Subcutaneous adipose tissue (tissue), 4 donors: ENCODE measurements around the gene PRR20G. TPM values are rescaled to one million over a fixed set of nuclear protein-coding genes. Genes with fewer than 3 reads are reported as not detected.

ENCODE experiments used
- CTCF ChIP-seq: fragments of 450-650 bp; IDR thresholded peaks from one replicate; pipeline ENCODE4 v1.5.1; 2016; ENCODE audit warnings: low read depth, mild to moderate bottlenecking, control low read depth, antibody characterized with exemption, moderate library complexity
- total RNA-seq, 4 donors: library from RNA; depleted of rRNA; stranded (reverse); fragments of >200 nt; gene quantifications; one replicate each; pipeline ENCODE4 v1.1.0, GENCODE V29; 2016

Gene PRR20G
- total RNA-seq, 4 donors from 2014 or later: not detected

- TF ChIP-seq CTCF: no peak
Observed at GRCh38 chr3:127273206-127273605, 14.6 kb downstream of the PRR20G start.

GRCh38 chr3:127266186-127266585 lies 21.7 kb downstream of the PRR20G start:
- no peak for TF ChIP-seq CTCF

GRCh38 chr3:127265581-127265981 lies 22.3 kb downstream of the PRR20G start:
- TF ChIP-seq CTCF: no peak

- TF ChIP-seq CTCF: no peak
Observed at GRCh38 chr3:127264794-127265514, 22.9 kb downstream of the PRR20G start.

- no peak for TF ChIP-seq CTCF
Observed at GRCh38 chr3:127264292-127264691, 23.6 kb downstream of the PRR20G start.

- no peak for TF ChIP-seq CTCF
Observed at GRCh38 chr3:127263586-127264231, 24.1 kb downstream of the PRR20G start.

- TF ChIP-seq CTCF: no peak
Observed at GRCh38 chr3:127263037-127263436, 24.8 kb downstream of the PRR20G start.
